ENCODE data around the gene CLSTN1.

DNA sequence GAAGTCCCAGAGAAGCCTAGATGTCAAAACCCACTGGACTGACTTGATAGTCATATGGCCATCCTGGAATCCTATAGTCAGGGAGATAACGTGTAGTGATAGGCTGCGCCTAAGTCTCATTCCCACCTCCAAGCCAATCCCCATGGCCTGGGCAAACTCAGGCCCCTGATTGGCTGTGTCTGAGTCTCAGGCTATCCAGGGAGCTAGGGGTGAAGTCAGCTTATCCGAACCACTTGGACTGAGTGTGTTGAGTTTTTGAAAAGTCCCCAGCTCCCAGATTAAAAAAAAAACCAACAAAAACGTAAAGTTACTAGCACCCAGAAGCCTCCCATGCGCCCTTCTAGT, 120.6 kb downstream of the CLSTN1 start:
- TF ChIP-seq EZH2 (IDR thresholded peaks at IDR 0.05; ENCODE audit: insufficient read depth, poor library complexity, severe bottlenecking): no peak
- TF ChIP-seq EZH2phosphoT487 (IDR thresholded peaks at IDR 0.05; ENCODE audit: insufficient read depth, low read depth): no peak
